Keratinocyte (primary cell): ENCODE measurements around the gene ABHD8. TPM values are rescaled to one million over a fixed set of nuclear protein-coding genes. Genes with fewer than 3 reads are reported as not detected.

Experiments
- DNase-seq: peaks from one replicate; pipeline ENCODE4 v3.0.0-alpha.2; 2011; ENCODE audit warnings: low read depth, missing footprints, low spot score
- FAIRE-seq: peaks from 2 replicates; lab custom pipeline; 2011; peaks lifted over from hg19 to GRCh38; lab: Jason Lieb, UNC
- H2AFZ ChIP-seq: 2 replicates; pipeline ENCODE4 v1.6.0; 2012; ENCODE audit warnings: low read length, control low read depth, inconsistent platforms; ENCODE audit not compliant: control insufficient read depth
- H3K27ac ChIP-seq: 2 replicates; pipeline ENCODE4 v1.5.1; 2011; ENCODE audit warnings: low read length; ENCODE audit not compliant: control insufficient read depth, insufficient read depth
- H3K27me3 ChIP-seq: 3 replicates; pipeline ENCODE4 v1.6.0; 2011; ENCODE audit warnings: low read length; ENCODE audit not compliant: control insufficient read depth, insufficient read depth; ENCODE audit errors: extremely low read depth
- H3K36me3 ChIP-seq, 2 experiments: 2 replicates in 1 of 2; 3 replicates in 1 of 2; pipeline ENCODE4 v1.5.1; 2011; ENCODE audit warnings: low read length in 2 of 2, mild to moderate bottlenecking in 1 of 2; ENCODE audit not compliant: control insufficient read depth in 2 of 2, insufficient read depth in 2 of 2; ENCODE audit errors: extremely low read depth in 1 of 2
- H3K4me1 ChIP-seq: 3 replicates; pipeline ENCODE4 v1.5.1; 2011; ENCODE audit warnings: low read length; ENCODE audit not compliant: control insufficient read depth, insufficient read depth; ENCODE audit errors: extremely low read depth
- H3K4me2 ChIP-seq: 3 replicates; pipeline ENCODE4 v1.6.0; 2011; ENCODE audit warnings: low read depth, low read length; ENCODE audit not compliant: control insufficient read depth, insufficient read depth; ENCODE audit errors: extremely low read depth
- H3K4me3 ChIP-seq, 3 experiments: fragments of 200-600 bp in 1 of 3; sonication (generic) in 1 of 3; 2 replicates in 2 of 3; 3 replicates in 1 of 3; pipeline ENCODE4 v1.5.1; 2011 to 2016; ENCODE audit warnings: low read length in 3 of 3, mild to moderate bottlenecking in 3 of 3, control low read depth in 2 of 3, inconsistent platforms in 1 of 3, low read depth in 1 of 3, mixed read lengths in 1 of 3, mixed run types in 1 of 3, moderate library complexity in 1 of 3; ENCODE audit not compliant: control insufficient read depth in 2 of 3, insufficient read depth in 2 of 3; ENCODE audit errors: extremely low read depth in 1 of 3
- H3K79me2 ChIP-seq: 2 replicates; pipeline ENCODE4 v1.6.0; 2012; ENCODE audit warnings: low read length; ENCODE audit not compliant: control insufficient read depth, insufficient read depth
- H3K9ac ChIP-seq: 3 replicates; pipeline ENCODE4 v1.6.0; 2011; ENCODE audit warnings: low read length; ENCODE audit not compliant: control insufficient read depth, insufficient read depth; ENCODE audit errors: extremely low read depth
- H3K9me1 ChIP-seq: 3 replicates; pipeline ENCODE4 v1.6.0; 2011; ENCODE audit warnings: low read length; ENCODE audit not compliant: control insufficient read depth, insufficient read depth; ENCODE audit errors: extremely low read depth
- H3K9me3 ChIP-seq: 2 replicates; pipeline ENCODE4 v1.5.1; 2012; ENCODE audit warnings: low read depth, low read length; ENCODE audit not compliant: control insufficient read depth
- H4K20me1 ChIP-seq: 3 replicates; pipeline ENCODE4 v1.6.0; 2011; ENCODE audit warnings: low read length; ENCODE audit not compliant: control insufficient read depth, insufficient read depth; ENCODE audit errors: extremely low read depth
- EZH2 ChIP-seq: IDR thresholded peaks from one replicate; pipeline ENCODE4 v1.6.1; 2012; ENCODE audit warnings: inconsistent platforms, mild to moderate bottlenecking, low read length, moderate library complexity
- dilution Hi-C: fragments of 300-500 bp; cut with MboI; formaldehyde crosslinking; loops from one replicate; pipeline ENCODE4 v1.7.0; 2020; ENCODE audit warnings: low sequenced_read_pairs; ENCODE audit not compliant: extremely low pct_ligation_motif_present
- polyA plus RNA-seq, 5 experiments: library from polyadenylated mRNA; depleted of rRNA in 3 of 5; stranded (reverse) in 3 of 5; stranded (forward) in 1 of 5; unstranded in 1 of 5; fragments of >200 nt; gene quantifications; 1 replicate in 1 of 5; 2 replicates in 3 of 5; 3 replicates in 1 of 5; pipeline versions ENCODE4 v1.2.1 to v1.2.3, GENCODE V29; 2011 to 2012; ENCODE audit warnings: missing spikeins in 2 of 5, low read depth in 1 of 5, low replicate concordance in 1 of 5
- TF ChIP-seq, protein P1 (sequence below), 3 experiments: IDR thresholded peaks in 1 of 3; conservative IDR thresholded peaks in 1 of 3; optimal IDR thresholded peaks in 1 of 3; 2 replicates in 2 of 3; 3 replicates in 1 of 3; pipeline versions ENCODE3 to v1.5.1; 2011; ENCODE audit warnings: low read length in 3 of 3, mild to moderate bottlenecking in 3 of 3, moderate library complexity in 2 of 3, control low read depth in 1 of 3, inconsistent platforms in 1 of 3; ENCODE audit not compliant: insufficient read depth in 2 of 3; ENCODE audit errors: extremely low read depth in 1 of 3

ABHD8 gene
- polyA plus RNA-seq, 1 donor (not counting 4 experiments of a cell fraction or from before 2014, with no cell fraction given), result 4.1 TPM

DNA sequence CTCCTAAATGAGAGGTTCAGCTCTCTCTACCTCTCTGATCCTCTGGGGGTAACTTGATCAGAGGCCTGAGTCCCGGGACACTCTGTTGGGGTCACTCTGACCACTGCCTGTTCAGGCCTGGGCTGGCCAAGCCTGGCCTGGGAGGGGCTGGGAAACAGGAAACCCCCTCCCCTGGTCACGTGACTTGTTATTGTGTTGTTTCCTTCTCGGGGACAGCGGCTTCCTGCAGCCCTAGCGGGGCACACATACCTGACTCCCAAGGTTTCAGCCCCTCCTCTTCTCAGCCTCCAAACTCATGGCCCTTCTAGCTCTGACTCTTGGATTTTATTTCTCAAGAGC, 38.6 kb downstream of the ABHD8 start, which contains the start of gene USHBP1:
Gene USHBP1 (minus strand): TSS at position 105 of the 339 bp plus-strand sequence. CDS start 446 bp downstream, outside the sequence.
- peaks cover 2 to 3% of the 10 kb centered on the region in 2 experiments for H3K36me3 ChIP-seq
- H3K9me3 ChIP-seq, result no peaks in the 10 kb centered on the region
- TF ChIP-seq EZH2, result no peak
- TF ChIP-seq, protein P1, sequence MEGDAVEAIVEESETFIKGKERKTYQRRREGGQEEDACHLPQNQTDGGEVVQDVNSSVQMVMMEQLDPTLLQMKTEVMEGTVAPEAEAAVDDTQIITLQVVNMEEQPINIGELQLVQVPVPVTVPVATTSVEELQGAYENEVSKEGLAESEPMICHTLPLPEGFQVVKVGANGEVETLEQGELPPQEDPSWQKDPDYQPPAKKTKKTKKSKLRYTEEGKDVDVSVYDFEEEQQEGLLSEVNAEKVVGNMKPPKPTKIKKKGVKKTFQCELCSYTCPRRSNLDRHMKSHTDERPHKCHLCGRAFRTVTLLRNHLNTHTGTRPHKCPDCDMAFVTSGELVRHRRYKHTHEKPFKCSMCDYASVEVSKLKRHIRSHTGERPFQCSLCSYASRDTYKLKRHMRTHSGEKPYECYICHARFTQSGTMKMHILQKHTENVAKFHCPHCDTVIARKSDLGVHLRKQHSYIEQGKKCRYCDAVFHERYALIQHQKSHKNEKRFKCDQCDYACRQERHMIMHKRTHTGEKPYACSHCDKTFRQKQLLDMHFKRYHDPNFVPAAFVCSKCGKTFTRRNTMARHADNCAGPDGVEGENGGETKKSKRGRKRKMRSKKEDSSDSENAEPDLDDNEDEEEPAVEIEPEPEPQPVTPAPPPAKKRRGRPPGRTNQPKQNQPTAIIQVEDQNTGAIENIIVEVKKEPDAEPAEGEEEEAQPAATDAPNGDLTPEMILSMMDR (optimal IDR thresholded peaks at IDR 0.05 in 1 of 3, IDR thresholded peaks at IDR 0.05 in 1 of 3, conservative IDR thresholded peaks at IDR 0.05 in 1 of 3; ENCODE audit: extremely low read depth in 1 of 3, insufficient read depth in 2 of 3, low read length in 3 of 3), result no peak
- DNase-seq (no peak), FAIRE-seq (no peak)
- no peaks in the 10 kb centered on the region for H3K9me1 ChIP-seq
- H3K79me2 ChIP-seq, result peaks cover 10% of the 10 kb centered on the region
- H3K4me2 ChIP-seq, result no peak within 1 kb of the TSS
- H3K4me1 ChIP-seq, result peaks cover 8% of the 10 kb centered on the region
- no peak within 1 kb of the TSS for H2AFZ ChIP-seq
- no peak within 1 kb of the TSS for H3K9ac ChIP-seq
- no peaks in the 10 kb centered on the region for H3K27me3 ChIP-seq
- no peak within 1 kb of the TSS for H3K4me3 ChIP-seq
- no peak within 1 kb of the TSS for H3K27ac ChIP-seq
- no peaks in the 10 kb centered on the region for H4K20me1 ChIP-seq
- dilution Hi-C loops, result no loop called here

DNA sequence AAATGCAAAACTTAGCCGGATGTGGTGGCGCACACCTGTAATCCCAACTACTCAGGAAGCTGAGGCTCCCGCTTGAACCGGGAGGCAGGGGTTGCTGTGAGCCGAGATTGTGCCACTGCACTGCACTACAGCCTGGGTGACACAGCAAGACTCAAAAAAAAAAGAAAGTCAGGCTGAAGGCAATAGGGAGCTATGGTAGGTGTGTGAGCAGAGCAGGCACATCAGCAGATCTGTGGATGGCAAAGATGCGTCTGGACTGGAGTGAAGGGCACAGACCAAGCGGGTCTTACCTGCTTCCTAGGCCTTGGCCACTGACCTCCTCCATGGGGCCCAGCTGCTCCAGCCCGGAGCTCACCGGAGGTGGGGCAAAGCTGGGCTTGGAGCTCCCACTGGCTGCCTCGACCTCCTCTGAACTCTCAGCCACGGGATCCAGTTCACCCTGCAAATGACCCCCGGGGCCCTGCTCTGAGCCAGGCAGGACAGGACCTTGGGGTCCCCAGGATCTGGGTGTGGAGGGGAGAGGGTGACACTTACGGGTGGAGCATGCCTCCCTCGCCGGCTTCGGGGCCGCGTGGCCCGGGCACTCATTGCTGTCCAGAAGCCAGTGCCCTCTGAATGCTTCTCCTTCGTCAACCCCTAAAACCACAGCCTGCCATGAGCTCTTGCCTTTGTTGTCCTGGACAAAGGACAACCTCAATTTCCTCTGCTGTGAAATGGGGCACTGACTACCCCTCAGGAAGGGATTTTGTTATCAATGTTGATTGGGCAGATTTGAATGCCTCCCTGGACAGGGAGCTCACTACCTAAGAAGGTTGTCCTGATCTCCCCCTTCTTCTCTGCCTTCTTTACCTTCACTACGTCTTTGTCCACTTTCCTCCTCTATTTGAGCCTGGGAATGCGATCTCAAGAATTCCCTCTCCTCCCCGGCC, 39.2 kb downstream of the ABHD8 start:
- no peak for FAIRE-seq
- peaks cover 0 to 2% of the 10 kb centered on the region in 2 experiments for H3K36me3 ChIP-seq
- no peak overlapping the region for H3K27ac ChIP-seq
- H4K20me1 ChIP-seq, result no peaks in the 10 kb centered on the region
- TF ChIP-seq EZH2, result no peak
- TF ChIP-seq, protein P1 (optimal IDR thresholded peaks at IDR 0.05 in 1 of 3, IDR thresholded peaks at IDR 0.05 in 1 of 3, conservative IDR thresholded peaks at IDR 0.05 in 1 of 3; ENCODE audit: extremely low read depth in 1 of 3, insufficient read depth in 2 of 3, low read length in 3 of 3), result no peak
- H3K4me2 ChIP-seq, result no peak overlapping the region
- H2AFZ ChIP-seq, result no peak overlapping the region
- dilution Hi-C loops, result no loop called here
- peaks cover 5% of the 10 kb centered on the region for H3K9me3 ChIP-seq
- no peaks in the 10 kb centered on the region for H3K9me1 ChIP-seq
- H3K9ac ChIP-seq, result no peak overlapping the region
- peaks cover 8% of the 10 kb centered on the region for H3K4me1 ChIP-seq
- DNase-seq, result no peak
- peaks cover 10% of the 10 kb centered on the region for H3K79me2 ChIP-seq
- H3K4me3 ChIP-seq, result no peak overlapping the region
- H3K27me3 ChIP-seq, result no peaks in the 10 kb centered on the region
